ENCODE measurements around the gene PNKP.

Gene PNKP

DNA sequence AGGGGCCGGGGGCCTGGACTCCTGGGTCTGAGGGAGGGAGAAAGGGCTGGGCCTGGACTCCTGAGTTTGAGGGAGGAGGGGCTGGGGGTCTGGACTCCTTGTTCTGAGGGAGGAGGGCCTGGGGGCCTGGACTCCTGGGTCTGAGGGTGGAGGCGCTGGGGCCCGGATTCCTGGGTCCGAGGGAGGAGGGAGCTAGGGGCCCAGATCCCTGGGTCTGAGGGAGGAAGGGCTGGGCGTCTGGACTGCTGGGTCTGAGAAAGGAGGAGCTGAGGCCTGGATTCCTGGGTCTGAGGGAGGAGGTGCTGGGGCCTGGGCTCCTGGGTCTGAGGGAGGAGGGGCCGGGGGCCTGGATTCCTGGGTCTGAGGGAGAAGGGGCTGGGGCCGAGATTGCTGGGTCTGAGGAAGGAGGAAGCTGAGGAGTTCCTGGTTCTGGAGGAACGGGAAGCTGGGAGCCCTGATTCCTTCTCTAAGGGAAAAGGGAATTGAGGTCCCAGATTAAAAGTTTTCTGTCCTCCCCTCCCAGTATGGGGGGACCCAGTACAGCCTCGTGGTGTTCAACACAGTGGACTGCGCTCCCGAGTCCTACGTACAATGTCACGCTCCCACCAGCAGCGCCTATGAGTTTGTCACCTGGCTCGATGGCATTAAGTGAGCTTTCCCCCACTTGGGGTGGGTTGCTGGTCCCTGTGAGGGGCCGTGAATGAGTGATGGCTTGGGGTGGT, 48.6 kb downstream of the PNKP start:
- no peak for DNase-seq (ENCODE audit: low spot score)

GRCh38 chr19:49817964-49818648, 49.3 kb downstream of the PNKP start, which contains the start of gene MED25:
MED25 (plus strand) TSS chr19:49818289; CDS start chr19:49818342, 53 bp downstream.
- peak; percentile 96 for DNase-seq (ENCODE audit: low spot score)

DNA sequence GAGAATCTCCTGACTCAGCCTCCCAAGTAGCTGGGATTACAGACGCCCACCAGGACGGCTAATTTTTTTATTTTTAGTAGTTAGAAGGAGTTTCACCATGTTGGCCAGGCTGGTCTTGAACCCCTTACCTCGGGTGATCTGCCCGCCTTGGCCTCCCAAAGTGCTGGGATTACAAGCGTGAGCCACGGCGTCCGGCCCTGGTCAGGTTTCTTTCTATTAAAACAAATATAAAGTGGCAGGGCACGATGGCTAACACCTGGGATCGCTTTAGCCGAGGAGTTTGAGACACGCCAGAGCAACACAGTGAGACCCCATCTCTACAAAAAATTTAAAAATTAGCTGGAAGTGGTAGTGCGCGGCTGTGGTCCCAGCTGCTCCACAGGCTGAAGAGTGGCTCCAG, 50.8 kb downstream of the PNKP start:
- DNase-seq (ENCODE audit: low spot score): no peak

DNA sequence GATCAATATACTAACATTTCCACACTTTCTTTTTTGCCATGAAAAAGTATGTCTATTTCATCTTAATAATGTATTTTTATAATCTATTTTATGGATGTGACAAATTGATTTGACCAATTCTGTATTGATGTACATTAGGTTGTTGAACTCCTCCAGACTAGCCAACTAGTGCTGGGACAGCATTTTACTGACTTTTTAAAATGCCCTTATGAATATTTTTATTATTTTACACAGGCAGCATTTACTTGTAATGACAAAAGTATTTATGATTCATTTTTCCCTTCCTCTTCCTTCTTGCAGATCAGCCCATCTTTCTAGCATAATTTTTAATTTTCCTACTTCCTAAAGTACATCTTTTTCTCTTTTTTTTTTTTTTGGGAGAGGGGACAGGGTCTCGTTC, 53.4 kb downstream of the PNKP start:
- DNase-seq (ENCODE audit: low spot score): no peak

DNA sequence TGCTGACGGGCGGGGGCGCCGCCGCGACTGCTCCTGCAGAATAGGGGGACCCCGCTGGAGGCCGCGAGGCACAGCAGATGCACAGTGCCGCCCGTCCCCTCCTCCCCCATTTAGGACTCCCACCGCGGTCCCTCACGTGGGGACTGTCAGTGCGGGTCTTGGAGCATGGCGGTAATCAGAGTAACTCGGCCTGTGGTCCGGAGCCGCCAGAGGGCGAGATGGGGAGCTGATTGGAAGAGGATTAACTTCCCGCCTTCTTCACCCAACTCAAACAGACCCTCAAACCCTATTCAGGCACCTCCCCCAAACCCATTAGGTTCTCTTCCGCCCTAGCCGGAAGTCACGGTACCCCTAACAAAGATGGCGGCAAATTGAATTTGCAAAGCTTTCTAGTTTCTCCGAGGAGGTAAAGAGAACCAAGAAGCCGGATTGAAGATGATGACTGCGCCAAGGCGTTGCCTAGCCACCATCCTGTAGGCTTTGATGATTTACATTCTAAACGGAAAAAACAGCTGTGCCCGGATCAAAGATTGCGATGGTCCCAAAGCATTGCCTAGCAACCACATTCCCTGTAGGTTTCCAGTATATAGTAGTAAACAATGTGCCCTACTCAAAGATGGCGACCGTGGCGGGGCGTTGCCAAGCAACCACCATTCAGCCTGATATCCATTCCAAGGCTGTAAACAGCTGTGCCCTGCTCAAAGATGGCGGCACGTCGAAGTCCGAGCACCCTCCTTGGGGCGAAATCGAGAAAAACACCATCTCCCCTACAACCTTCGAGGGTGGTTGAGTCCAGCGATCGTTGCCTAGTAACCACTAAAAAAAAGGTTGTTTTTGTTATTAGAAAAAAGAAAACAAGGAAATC, 54.1 kb downstream of the PNKP start, which contains the start of gene FUZ:
Gene FUZ (minus strand): TSS at position 296 of the 865 bp plus-strand sequence. CDS start 186 bp downstream, at position 110.
- DNase-seq (ENCODE audit: low spot score): no peak

DNA sequence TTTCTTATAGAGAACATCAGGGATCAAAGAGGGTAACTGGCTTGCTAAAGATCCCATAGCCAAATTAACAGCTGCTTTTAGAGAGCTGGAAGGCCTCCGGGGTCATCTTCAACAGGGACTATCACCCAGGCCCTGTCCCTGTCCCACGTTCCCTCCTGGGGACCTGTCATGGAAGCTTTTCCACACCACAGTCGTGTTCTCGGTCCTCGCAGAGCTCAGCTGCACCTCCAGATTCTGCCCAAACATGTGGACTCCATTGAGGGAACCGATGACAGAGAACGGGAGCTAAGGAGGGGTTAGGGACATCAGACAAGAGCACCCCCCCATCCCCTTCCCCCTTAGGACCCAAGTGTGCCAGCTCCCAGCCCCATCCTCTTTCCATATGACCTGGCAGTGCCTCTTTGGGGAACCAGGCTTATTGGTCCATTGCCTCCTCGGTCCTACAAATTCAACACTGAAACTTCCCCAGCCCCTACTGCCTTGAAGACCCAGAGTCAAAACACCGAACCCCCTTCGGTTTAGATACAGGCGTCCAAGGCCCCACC, 54.9 kb downstream of the PNKP start:
- no peak for DNase-seq (ENCODE audit: low spot score)

DNA sequence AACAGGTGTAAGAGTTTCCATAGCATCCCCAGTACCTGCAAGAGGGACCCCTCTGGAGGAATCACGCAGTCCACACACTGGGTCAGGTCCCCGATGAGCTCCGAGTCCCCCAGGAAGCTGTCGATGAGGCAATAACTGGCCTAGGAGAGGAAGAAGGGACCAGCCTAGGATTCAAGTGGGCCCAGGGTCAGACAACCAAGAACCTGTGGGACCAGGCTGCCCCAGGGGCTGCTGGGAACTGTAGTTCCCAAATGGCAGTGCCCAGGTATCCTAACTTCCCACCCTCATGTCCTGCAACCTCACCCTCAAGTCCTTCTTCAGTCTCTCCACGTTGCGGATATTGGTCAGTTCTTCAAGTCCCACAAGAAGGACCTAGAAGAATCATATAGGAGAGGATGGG, 56.0 kb downstream of the PNKP start:
- DNase-seq (ENCODE audit: low spot score): no peak
